ENCODE results near the gene TYK2.

The TYK2 gene

GRCh38 chr19:10309423-10309822, 70.9 kb downstream of the TYK2 start, which contains the start of gene ZGLP1:
Gene ZGLP1, minus strand, starts transcription at chr19:10309815.
- DNase-seq (ENCODE audit: low read depth): no peak

DNA sequence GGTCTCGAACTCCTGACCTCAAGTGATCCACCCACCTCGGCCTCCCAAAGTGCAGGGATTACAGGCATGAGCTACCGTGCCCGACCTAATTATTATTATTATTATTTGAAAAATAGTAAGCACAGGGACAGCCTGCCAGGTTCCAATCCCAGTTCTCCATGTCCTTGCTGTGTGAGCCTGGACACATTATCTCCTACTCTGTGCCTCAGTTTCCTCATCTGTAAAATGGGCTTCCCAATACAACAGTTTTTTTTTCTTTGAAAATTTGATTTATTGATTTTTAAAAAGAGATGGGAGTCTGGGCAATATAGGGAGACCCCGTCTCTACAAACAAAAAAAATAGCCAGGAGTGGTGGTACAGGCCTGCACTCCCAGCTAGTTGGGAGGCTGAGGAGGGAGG, 74.0 kb downstream of the TYK2 start:
- DNase-seq (ENCODE audit: low read depth): no peak

DNA sequence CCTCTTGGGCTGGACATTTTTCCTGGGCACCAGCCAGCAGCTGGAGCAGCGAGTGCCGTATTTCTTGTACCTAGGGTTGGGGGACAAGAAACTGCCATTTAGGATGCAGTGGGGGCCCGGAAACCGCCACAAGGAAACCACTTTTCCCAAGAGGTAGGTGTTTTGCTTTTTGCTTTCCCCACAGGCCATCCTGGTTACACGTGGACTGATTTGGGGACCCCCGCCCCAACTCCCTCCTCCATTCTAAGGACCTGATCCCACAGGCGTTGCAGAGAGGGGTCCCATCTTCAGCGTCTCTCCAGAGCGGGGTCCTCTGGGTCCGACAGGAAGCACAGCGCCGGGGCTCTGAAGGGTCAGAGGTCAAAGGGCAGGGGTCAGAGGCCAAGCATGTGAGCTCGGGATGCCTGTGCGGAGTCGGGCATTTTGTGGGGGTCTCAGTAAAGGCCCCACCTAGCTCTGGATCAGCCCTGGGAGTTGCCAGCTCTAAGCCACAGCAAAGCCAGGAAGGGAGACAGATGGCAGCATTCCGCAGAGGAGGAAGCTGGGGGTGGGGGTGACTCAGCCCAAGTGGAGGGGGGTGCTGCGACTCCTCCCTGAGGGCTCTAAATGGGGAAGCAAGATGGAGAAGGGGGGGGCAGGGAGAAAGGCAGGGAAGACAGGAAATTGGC, 75.1 kb downstream of the TYK2 start:
- DNase-seq (ENCODE audit: low read depth): no peak

Data from activated T-cell treated with anti-CD3 and anti-CD28 coated beads for 1 hour (primary cell).